Esophagus squamous epithelium (tissue), 4 donors: ENCODE results near the gene IFIT1B.

Experiments
- CTCF ChIP-seq, 6 experiments: fragments of 450-650 bp in 4 of 6; fragments of 200-600 bp in 2 of 6; sonication (generic) in 2 of 6; IDR thresholded peaks; one replicate each; pipeline ENCODE4 v1.5.1; 2016 to 2019; ENCODE audit warnings: antibody characterized with exemption in 6 of 6, mild to moderate bottlenecking in 4 of 6, moderate library complexity in 4 of 6
- POLR2A ChIP-seq, 4 donors: fragments of 450-650 bp; IDR thresholded peaks; one replicate each; pipeline ENCODE4 v1.6.1; 2017; ENCODE audit warnings: antibody characterized with exemption in 4 of 4, mild to moderate bottlenecking in 4 of 4, moderate library complexity in 3 of 4

GRCh38 chr10:89413398-89413912 is 35.6 kb downstream of the IFIT1B start:
- TF ChIP-seq CTCF (IDR thresholded peaks at IDR 0.05) (no peak), POLR2A (IDR thresholded peaks at IDR 0.05) (no peak)
